Uterus (tissue), 4 donors: ENCODE results near the gene VAMP4. TPM values are rescaled to one million over a fixed set of nuclear protein-coding genes. Genes with fewer than 3 reads are reported as not detected.

Experiments used
- DNase-seq, 2 donors: peaks; one replicate each; pipeline ENCODE4 v3.0.0-alpha.2; 2019 to 2020
- H3K27ac ChIP-seq, 2 donors: fragments of 200-600 bp; sonication (generic); 1 replicate in 1 of 2; 2 replicates in 1 of 2; pipeline ENCODE4 v1.5.1; 2016 to 2018
- H3K27me3 ChIP-seq, 2 donors: fragments of 200-600 bp; sonication (generic); one replicate each; pipeline ENCODE4 v1.5.1; 2018 to 2019; ENCODE audit warnings: control low read depth in 1 of 2
- H3K36me3 ChIP-seq, 2 donors: fragments of 200-600 bp; sonication (generic); one replicate each; pipeline ENCODE4 v1.5.1; 2019; ENCODE audit warnings: control low read depth in 1 of 2
- H3K4me1 ChIP-seq, 2 donors: fragments of 200-600 bp; sonication (generic); one replicate each; pipeline ENCODE4 v1.5.1; 2018 to 2019; ENCODE audit warnings: control low read depth in 1 of 2
- H3K4me3 ChIP-seq, 2 donors: fragments of 200-600 bp; sonication (generic); 1 replicate in 1 of 2; 2 replicates in 1 of 2; pipeline ENCODE4 v1.5.1; 2018 to 2019; ENCODE audit warnings: mild to moderate bottlenecking in 1 of 2
- H3K9me3 ChIP-seq, 2 donors: fragments of 200-600 bp; sonication (generic); one replicate each; pipeline ENCODE4 v1.5.1; 2019; ENCODE audit warnings: control low read depth in 1 of 2
- POLR2A ChIP-seq, 2 donors: fragments of 450-650 bp; IDR thresholded peaks; one replicate each; pipeline ENCODE4 v1.6.1; 2016; ENCODE audit warnings: antibody characterized with exemption in 2 of 2, mild to moderate bottlenecking in 1 of 2, moderate library complexity in 1 of 2
- intact Hi-C: fragments of 100-400 bp; cut with DNase I; formaldehyde crosslinking; loops from one replicate; pipeline ENCODE4 v1.15.1; 2023; ENCODE audit warnings: low total_unique reads
- total RNA-seq, 4 donors: library from RNA; depleted of rRNA in 3 of 4; stranded (reverse); fragments of >200 nt in 3 of 4; gene quantifications; one replicate each; pipeline versions ENCODE4 v1.1.0 to v1.2.4, GENCODE V29; 2014 to 2023
- TF ChIP-seq, protein P1 (sequence below), 4 experiments: fragments of 200-600 bp in 2 of 4; fragments of 450-650 bp in 2 of 4; sonication (generic) in 2 of 4; IDR thresholded peaks; one replicate each; pipeline ENCODE4 v1.5.1; 2016 to 2019; ENCODE audit warnings: antibody characterized with exemption in 4 of 4, mild to moderate bottlenecking in 2 of 4, moderate library complexity in 1 of 4
- donor health status: DM: yes; HTN: yes; CAD: no.

VAMP4 gene
- total RNA-seq, 4 donors from 2014 or later = 8.2 to 30.2 (median 19.5) TPM

DNA sequence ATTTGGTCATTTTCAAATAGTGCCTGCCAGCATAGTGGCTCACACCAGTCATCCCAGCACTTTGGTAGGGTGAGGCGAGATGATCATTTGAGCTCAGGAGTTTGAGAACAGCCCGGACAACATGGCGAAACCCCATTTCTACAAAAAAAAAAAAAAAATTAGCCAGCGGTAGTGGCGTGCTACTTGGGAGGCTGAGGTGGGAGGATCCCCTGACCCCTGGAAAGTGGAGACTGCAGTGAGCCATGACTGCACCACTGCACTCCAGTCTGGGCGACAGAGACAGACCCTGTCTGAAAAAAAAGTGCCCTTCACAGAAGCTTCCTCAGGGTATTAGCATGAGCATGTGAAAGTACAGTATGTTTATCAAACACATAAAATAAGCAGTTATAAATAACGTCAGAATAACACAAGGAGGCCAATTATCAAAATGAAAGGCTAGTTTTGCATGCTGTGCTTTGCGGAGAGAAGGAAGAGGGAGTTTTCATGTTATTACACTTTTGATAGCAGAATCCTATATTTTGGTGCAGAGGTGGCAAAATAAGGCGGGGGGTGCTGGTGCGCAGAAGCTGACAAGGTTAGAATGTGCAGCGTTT lies 38.8 kb upstream of the VAMP4 start:
- peaks cover 0 to 4% of the 10 kb centered on the region in 2 donors for H3K4me1 ChIP-seq
- intact Hi-C loops = loop anchor here (5.0 kb wide), 1 partner anchor 752 kb away; the partner anchor contains the start of gene SUCO
- H3K36me3 ChIP-seq = no peaks in the 10 kb centered on the region
- H3K9me3 ChIP-seq = no peaks in the 10 kb centered on the region
- no peaks in the 10 kb centered on the region for H3K27me3 ChIP-seq
- no peak for TF ChIP-seq POLR2A (IDR thresholded peaks at IDR 0.05)
- TF ChIP-seq, protein P1, sequence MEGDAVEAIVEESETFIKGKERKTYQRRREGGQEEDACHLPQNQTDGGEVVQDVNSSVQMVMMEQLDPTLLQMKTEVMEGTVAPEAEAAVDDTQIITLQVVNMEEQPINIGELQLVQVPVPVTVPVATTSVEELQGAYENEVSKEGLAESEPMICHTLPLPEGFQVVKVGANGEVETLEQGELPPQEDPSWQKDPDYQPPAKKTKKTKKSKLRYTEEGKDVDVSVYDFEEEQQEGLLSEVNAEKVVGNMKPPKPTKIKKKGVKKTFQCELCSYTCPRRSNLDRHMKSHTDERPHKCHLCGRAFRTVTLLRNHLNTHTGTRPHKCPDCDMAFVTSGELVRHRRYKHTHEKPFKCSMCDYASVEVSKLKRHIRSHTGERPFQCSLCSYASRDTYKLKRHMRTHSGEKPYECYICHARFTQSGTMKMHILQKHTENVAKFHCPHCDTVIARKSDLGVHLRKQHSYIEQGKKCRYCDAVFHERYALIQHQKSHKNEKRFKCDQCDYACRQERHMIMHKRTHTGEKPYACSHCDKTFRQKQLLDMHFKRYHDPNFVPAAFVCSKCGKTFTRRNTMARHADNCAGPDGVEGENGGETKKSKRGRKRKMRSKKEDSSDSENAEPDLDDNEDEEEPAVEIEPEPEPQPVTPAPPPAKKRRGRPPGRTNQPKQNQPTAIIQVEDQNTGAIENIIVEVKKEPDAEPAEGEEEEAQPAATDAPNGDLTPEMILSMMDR (IDR thresholded peaks at IDR 0.05) = no peak
- H3K27ac ChIP-seq = peak overlapping the region; percentile 83 to 87
- no peak for DNase-seq
- peak overlapping the region; percentile 41 to 95 for H3K4me3 ChIP-seq

DNA sequence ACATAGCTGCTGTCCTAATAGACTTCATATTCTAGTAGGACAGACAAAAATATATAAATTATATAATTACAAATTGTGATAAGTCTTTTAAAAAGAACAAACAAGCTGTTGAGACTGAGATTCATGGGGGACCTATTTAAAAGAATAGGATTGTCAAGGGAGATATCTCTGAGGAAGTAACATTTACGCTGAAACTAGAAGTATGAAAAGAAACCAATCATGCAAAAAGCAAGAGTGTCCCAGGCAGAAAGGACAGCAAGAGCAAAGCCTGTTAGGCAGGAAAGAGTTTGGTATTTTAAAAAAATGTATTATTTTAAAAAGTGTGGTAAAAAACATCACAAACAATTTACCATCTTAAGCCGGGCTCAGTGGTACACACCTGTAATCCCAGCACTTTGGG lies 30.4 kb upstream of the VAMP4 start:
- Histone ChIP-seq H3K27ac (no peak overlapping the region), H3K4me1 (no peaks in the 10 kb centered on the region), H3K9me3 (no peaks in the 10 kb centered on the region), H3K4me3 (no peak overlapping the region), H3K27me3 (no peaks in the 10 kb centered on the region), H3K36me3 (no peaks in the 10 kb centered on the region)
- no peak for TF ChIP-seq POLR2A (IDR thresholded peaks at IDR 0.05)
- TF ChIP-seq, protein P1 (IDR thresholded peaks at IDR 0.05) = no peak
- intact Hi-C loops = no loop called here
- DNase-seq = no peak

DNA sequence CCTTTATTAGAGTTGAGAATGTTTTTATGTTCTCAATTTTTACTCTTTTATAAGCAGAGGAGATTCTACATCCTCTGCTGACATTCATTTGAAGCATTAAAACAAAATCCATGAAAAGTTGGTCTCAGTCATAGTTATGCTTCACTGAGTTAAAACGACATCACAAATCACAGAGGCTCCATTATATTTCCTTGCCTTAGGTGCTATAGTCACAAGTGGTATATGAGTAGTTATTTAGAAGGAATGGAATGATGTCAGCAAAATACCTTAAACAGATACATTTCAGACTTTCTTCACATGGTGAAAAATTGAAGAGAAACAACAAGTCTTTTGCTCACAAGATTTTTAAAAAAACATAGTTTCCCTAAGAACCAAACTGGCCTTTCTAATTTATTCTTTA lies 27.9 kb upstream of the VAMP4 start:
- no peak overlapping the region for H3K27ac ChIP-seq
- H3K4me1 ChIP-seq = no peaks in the 10 kb centered on the region
- DNase-seq = no peak
- no peaks in the 10 kb centered on the region for H3K27me3 ChIP-seq
- no peaks in the 10 kb centered on the region for H3K9me3 ChIP-seq
- intact Hi-C loops = no loop called here
- TF ChIP-seq, protein P1 (IDR thresholded peaks at IDR 0.05) = no peak
- TF ChIP-seq POLR2A (IDR thresholded peaks at IDR 0.05) = no peak
- no peaks in the 10 kb centered on the region for H3K36me3 ChIP-seq
- H3K4me3 ChIP-seq = no peak overlapping the region

DNA sequence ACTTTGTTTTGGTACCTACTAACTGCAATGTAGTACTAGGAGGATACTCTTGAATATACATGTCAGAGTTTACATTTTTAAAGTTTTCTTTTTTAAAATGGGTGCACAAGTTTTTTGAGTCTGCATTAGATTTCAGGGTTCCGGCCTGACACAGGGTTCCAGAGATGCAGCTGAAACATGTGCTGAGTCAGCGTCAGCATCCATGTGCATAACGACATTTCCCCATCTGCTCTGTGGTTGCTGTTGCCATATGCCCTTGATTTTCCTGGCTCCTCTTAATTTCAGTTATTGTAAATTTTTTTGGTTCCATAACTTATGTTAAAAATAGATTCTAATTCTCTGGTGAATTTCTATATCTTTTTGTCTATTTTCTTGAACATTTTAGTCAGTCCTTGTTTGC lies 27.3 kb upstream of the VAMP4 start:
- Histone ChIP-seq H3K27ac (no peak overlapping the region), H3K27me3 (no peaks in the 10 kb centered on the region), H3K4me1 (no peaks in the 10 kb centered on the region), H3K36me3 (no peaks in the 10 kb centered on the region), H3K9me3 (no peaks in the 10 kb centered on the region), H3K4me3 (no peak overlapping the region)
- no peak for TF ChIP-seq POLR2A (IDR thresholded peaks at IDR 0.05)
- TF ChIP-seq, protein P1 (IDR thresholded peaks at IDR 0.05) = no peak
- no peak for DNase-seq
- intact Hi-C loops = no loop called here

DNA sequence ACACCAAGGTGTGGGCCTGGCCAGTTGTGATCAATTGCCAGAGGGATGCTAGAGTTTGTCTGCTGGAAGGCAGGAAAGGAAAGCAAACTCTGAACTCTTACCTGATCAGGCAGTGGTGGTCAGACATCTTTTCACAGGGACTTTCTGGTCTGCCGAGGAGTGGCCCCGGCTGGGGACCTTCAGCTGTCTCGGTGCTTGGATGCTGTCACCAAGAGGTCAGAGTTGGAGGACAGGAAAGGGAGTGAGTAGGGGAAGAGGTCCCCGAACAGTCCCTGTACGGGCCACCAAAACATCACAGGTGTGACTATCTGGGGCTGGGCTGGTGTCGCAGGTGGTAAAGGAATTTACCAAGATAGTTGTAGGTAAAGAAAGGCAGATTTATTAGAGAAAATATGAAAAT lies 21.9 kb upstream of the VAMP4 start:
- Histone ChIP-seq H3K4me3 (no peak overlapping the region), H3K4me1 (no peaks in the 10 kb centered on the region), H3K27ac (no peak overlapping the region), H3K27me3 (no peaks in the 10 kb centered on the region), H3K36me3 (no peaks in the 10 kb centered on the region), H3K9me3 (no peaks in the 10 kb centered on the region)
- no peak for DNase-seq
- intact Hi-C loops = no loop called here
- TF ChIP-seq POLR2A (IDR thresholded peaks at IDR 0.05) = no peak
- TF ChIP-seq, protein P1 (IDR thresholded peaks at IDR 0.05) = no peak
